HG03571 (cell line): ENCODE results near the gene SPATC1L.
"Not testable (repeated sequence)": the region's sequence is repeated elsewhere in the genome, so short reads cannot be mapped to it uniquely, and the experiment has no call there.

Experiments used
- ATAC-seq: cut with Tn5 transposase; IDR thresholded peaks from one replicate; pipeline ENCODE4 v1.9.1; 2021; ENCODE audit not compliant: unreplicated experiment

SPATC1L gene

GRCh38 chr21:46183910-46184624, at the start of gene SPATC1L:
Gene SPATC1L (minus strand): TSS chr21:46184459. CDS start chr21:46182816, 1,643 bp downstream.
- peak; percentile 46 for ATAC-seq

- no peak for ATAC-seq
Measured at GRCh38 chr21:46229923-46230260, 45.6 kb upstream of the SPATC1L start.

GRCh38 chr21:46229133-46229922, 45.1 kb upstream of the SPATC1L start:
- ATAC-seq, result no peak

- peak; percentile 67 for ATAC-seq
Measured at GRCh38 chr21:46228345-46229051, 44.2 kb upstream of the SPATC1L start, which contains the start of gene LSS. Gene LSS (minus strand): TSS chr21:46228774. CDS start chr21:46228745, 29 bp downstream.

- ATAC-seq, result no peak
Measured at GRCh38 chr21:46227811-46228344, 43.6 kb upstream of the SPATC1L start.

GRCh38 chr21:46226920-46227599, 42.8 kb upstream of the SPATC1L start:
- ATAC-seq, result no peak

- ATAC-seq, result no peak
Measured at GRCh38 chr21:46226146-46226545, 41.9 kb upstream of the SPATC1L start.

GRCh38 chr21:46223661-46224060, 39.4 kb upstream of the SPATC1L start:
- not testable (repeated sequence) for ATAC-seq

GRCh38 chr21:46223217-46223616, 39.0 kb upstream of the SPATC1L start:
- no peak for ATAC-seq

- ATAC-seq, result no peak
Measured at GRCh38 chr21:46222436-46223116, 38.3 kb upstream of the SPATC1L start.

GRCh38 chr21:46221664-46222435, 37.6 kb upstream of the SPATC1L start:
- ATAC-seq, result no peak

GRCh38 chr21:46220847-46221246, 36.6 kb upstream of the SPATC1L start:
- no peak for ATAC-seq

- ATAC-seq, result no peak
Measured at GRCh38 chr21:46220275-46220810, 36.1 kb upstream of the SPATC1L start.

- ATAC-seq, result no peak
Measured at GRCh38 chr21:46219591-46220239, 35.5 kb upstream of the SPATC1L start.

- no peak for ATAC-seq
Measured at GRCh38 chr21:46218906-46219590, 34.8 kb upstream of the SPATC1L start.

GRCh38 chr21:46217511-46218196, 33.4 kb upstream of the SPATC1L start:
- ATAC-seq, result no peak

- ATAC-seq, result no peak
Measured at GRCh38 chr21:46216132-46216747, 32.0 kb upstream of the SPATC1L start.
